ENCODE results near the gene WDR36. TPM values are rescaled to one million over a fixed set of nuclear protein-coding genes. Genes with fewer than 3 reads are reported as not detected.

Gene WDR36
- total and polyA plus RNA-seq, 2 experiments from 2014 or later: 18.5 to 56.8 TPM

- TF ChIP-seq, protein P1, sequence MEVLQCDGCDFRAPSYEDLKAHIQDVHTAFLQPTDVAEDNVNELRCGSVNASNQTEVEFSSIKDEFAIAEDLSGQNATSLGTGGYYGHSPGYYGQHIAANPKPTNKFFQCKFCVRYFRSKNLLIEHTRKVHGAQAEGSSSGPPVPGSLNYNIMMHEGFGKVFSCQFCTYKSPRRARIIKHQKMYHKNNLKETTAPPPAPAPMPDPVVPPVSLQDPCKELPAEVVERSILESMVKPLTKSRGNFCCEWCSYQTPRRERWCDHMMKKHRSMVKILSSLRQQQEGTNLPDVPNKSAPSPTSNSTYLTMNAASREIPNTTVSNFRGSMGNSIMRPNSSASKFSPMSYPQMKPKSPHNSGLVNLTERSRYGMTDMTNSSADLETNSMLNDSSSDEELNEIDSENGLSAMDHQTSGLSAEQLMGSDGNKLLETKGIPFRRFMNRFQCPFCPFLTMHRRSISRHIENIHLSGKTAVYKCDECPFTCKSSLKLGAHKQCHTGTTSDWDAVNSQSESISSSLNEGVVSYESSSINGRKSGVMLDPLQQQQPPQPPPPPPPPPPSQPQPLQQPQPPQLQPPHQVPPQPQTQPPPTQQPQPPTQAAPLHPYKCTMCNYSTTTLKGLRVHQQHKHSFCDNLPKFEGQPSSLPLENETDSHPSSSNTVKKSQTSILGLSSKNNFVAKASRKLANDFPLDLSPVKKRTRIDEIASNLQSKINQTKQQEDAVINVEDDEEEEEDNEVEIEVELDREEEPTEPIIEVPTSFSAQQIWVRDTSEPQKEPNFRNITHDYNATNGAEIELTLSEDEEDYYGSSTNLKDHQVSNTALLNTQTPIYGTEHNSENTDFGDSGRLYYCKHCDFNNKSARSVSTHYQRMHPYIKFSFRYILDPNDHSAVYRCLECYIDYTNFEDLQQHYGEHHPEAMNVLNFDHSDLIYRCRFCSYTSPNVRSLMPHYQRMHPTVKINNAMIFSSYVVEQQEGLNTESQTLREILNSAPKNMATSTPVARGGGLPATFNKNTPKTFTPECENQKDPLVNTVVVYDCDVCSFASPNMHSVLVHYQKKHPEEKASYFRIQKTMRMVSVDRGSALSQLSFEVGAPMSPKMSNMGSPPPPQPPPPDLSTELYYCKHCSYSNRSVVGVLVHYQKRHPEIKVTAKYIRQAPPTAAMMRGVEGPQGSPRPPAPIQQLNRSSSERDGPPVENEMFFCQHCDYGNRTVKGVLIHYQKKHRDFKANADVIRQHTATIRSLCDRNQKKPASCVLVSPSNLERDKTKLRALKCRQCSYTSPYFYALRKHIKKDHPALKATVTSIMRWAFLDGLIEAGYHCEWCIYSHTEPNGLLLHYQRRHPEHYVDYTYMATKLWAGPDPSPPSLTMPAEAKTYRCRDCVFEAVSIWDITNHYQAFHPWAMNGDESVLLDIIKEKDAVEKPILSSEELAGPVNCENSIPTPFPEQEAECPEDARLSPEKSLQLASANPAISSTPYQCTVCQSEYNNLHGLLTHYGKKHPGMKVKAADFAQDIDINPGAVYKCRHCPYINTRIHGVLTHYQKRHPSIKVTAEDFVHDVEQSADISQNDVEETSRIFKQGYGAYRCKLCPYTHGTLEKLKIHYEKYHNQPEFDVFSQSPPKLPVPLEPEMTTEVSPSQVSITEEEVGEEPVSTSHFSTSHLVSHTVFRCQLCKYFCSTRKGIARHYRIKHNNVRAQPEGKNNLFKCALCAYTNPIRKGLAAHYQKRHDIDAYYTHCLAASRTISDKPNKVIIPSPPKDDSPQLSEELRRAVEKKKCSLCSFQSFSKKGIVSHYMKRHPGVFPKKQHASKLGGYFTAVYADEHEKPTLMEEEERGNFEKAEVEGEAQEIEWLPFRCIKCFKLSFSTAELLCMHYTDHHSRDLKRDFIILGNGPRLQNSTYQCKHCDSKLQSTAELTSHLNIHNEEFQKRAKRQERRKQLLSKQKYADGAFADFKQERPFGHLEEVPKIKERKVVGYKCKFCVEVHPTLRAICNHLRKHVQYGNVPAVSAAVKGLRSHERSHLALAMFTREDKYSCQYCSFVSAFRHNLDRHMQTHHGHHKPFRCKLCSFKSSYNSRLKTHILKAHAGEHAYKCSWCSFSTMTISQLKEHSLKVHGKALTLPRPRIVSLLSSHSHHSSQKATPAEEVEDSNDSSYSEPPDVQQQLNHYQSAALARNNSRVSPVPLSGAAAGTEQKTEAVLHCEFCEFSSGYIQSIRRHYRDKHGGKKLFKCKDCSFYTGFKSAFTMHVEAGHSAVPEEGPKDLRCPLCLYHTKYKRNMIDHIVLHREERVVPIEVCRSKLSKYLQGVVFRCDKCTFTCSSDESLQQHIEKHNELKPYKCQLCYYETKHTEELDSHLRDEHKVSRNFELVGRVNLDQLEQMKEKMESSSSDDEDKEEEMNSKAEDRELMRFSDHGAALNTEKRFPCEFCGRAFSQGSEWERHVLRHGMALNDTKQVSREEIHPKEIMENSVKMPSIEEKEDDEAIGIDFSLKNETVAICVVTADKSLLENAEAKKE (CRISPR knock-in tag; IDR thresholded peaks at IDR 0.05): no peak
Measured at GRCh38 chr5:111122398-111122797, 30.2 kb downstream of the WDR36 start (continued).

DNA sequence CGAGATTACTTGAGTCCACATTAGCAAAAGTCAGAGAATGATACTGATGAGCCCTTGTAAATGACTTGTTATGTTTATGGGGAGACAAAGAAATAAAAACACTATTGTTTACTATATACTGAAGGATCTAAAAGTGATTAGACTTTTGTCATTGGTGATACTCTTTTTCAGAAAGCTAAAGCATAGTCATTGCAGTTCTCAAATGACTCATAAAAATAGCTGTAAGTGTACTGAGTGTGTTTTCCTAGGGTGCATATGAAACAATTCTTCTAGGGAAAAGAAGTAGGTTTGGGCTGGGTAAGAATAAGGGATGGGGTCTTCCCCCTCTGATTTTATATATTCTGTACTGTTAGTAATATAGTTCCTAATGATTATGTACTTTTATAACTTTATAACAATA, 32.6 kb downstream of the WDR36 start:
- ATAC-seq (no peak), DNase-seq (ENCODE audit: low spot score) (no peak)
- no peak overlapping the region for H3K27ac ChIP-seq (ENCODE audit: low read depth)
- H3K4me1 ChIP-seq (ENCODE audit: insufficient read depth): peaks cover 41% of the 10 kb centered on the region
- no peaks in the 10 kb centered on the region for H3K9me2 ChIP-seq (ENCODE audit: insufficient read depth)
- Mint-ChIP-seq H3K27ac (peak overlapping the region; percentile 20; the same call in 1 of the 2 replicates), H3K27me3 (ENCODE audit: insufficient read depth, low read depth, poor library complexity) (no peaks in the 10 kb centered on the region), H3K36me3 (ENCODE audit: low read depth) (peaks cover 53% of the 10 kb centered on the region), H3K9me3 (no peaks in the 10 kb centered on the region), H3K4me3 (no peak overlapping the region), H3K4me1 (peaks cover 30% of the 10 kb centered on the region)
- H3K79me2 ChIP-seq (replicated peaks; ENCODE audit: insufficient read depth): no peaks in the 10 kb centered on the region
- no peaks in the 10 kb centered on the region for H3K27me3 ChIP-seq (ENCODE audit: insufficient read depth)
- no peak overlapping the region for H3K4me3 ChIP-seq
- peaks cover 41% of the 10 kb centered on the region; the same call in 1 of the 2 replicates for H3K36me3 ChIP-seq (ENCODE audit: insufficient read depth)
- no peaks in the 10 kb centered on the region for H3F3A ChIP-seq (replicated peaks; ENCODE audit: low read depth)
- no peak overlapping the region for H2AFZ ChIP-seq
- H4K20me1 ChIP-seq (replicated peaks; ENCODE audit: insufficient read depth): no peaks in the 10 kb centered on the region
- no peak for TF ChIP-seq CTCF (conservative IDR thresholded peaks at IDR 0.05; ENCODE audit: low read depth in 2 of 2)
- H3K4me2 ChIP-seq: no peak overlapping the region

All from GM23338 (cell line).